Effector CD8-positive, alpha-beta T cell (primary cell): ENCODE measurements around the gene MAPRE3.
"Not testable (repeated sequence)": the region's sequence is repeated elsewhere in the genome, so short reads cannot be mapped to it uniquely, and the experiment has no call there.

Experiments used
- DNase-seq: peaks from one replicate; lab custom pipeline; 2025; lab: John Stamatoyannopoulos, UW
- total RNA-seq, 4 experiments: gene quantifications; one replicate each; lab custom pipeline; 2026; lab: John Stamatoyannopoulos, UW

The MAPRE3 gene
- 1.8 to 3.6 (median 2.9) reads per million in 4 experiments for total RNA-seq

GRCh38 chr2:26970244-26970927, at the start of gene MAPRE3:
Gene MAPRE3, plus strand, starts transcription at chr2:26970637. Its CDS starts 51,582 bp downstream, at chr2:27022219.
- DNase-seq, result peak; percentile 87

GRCh38 chr2:26921323-26921722, 49.1 kb upstream of the MAPRE3 start:
- DNase-seq, result no peak

- DNase-seq, result peak; percentile 9
Observed at GRCh38 chr2:26922405-26923188, 47.8 kb upstream of the MAPRE3 start.

GRCh38 chr2:26923189-26923466, 47.3 kb upstream of the MAPRE3 start:
- not testable (repeated sequence) for DNase-seq

GRCh38 chr2:26924731-26925099, 45.7 kb upstream of the MAPRE3 start:
- no peak for DNase-seq

GRCh38 chr2:26925100-26925791, 45.2 kb upstream of the MAPRE3 start:
- no peak for DNase-seq

- DNase-seq, result no peak
Observed at GRCh38 chr2:26927221-26927620, 43.2 kb upstream of the MAPRE3 start.

- no peak for DNase-seq
Observed at GRCh38 chr2:26932974-26933373, 37.5 kb upstream of the MAPRE3 start.

GRCh38 chr2:26933431-26934334, 36.8 kb upstream of the MAPRE3 start:
- DNase-seq, result no peak

GRCh38 chr2:26934335-26934724, 36.1 kb upstream of the MAPRE3 start:
- DNase-seq, result no peak

- DNase-seq, result no peak
Observed at GRCh38 chr2:26934985-26935384, 35.5 kb upstream of the MAPRE3 start.

- DNase-seq, result no peak
Observed at GRCh38 chr2:26936855-26937254, 33.6 kb upstream of the MAPRE3 start.

GRCh38 chr2:26938399-26939118, 31.9 kb upstream of the MAPRE3 start:
- no peak for DNase-seq

GRCh38 chr2:26940001-26940400, 30.4 kb upstream of the MAPRE3 start:
- no peak for DNase-seq

GRCh38 chr2:26941486-26941885, 29.0 kb upstream of the MAPRE3 start:
- no peak for DNase-seq

GRCh38 chr2:26942543-26943295, 27.7 kb upstream of the MAPRE3 start:
- DNase-seq, result peak; percentile 35

- no peak for DNase-seq
Observed at GRCh38 chr2:26945991-26946750, 24.3 kb upstream of the MAPRE3 start.

- DNase-seq, result no peak
Observed at GRCh38 chr2:26946841-26947784, 23.3 kb upstream of the MAPRE3 start.

- DNase-seq, result no peak
Observed at GRCh38 chr2:26948800-26949199, 21.6 kb upstream of the MAPRE3 start.
